Lower leg skin (tissue), 3 donors: Measurements from ENCODE around the gene DAPK2.

Experiments
- POLR2A ChIP-seq, 2 donors: fragments of 450-650 bp; IDR thresholded peaks; one replicate each; pipeline ENCODE4 v1.6.1; 2016 to 2017; ENCODE audit warnings: antibody characterized with exemption in 2 of 2, mild to moderate bottlenecking in 1 of 2, moderate library complexity in 1 of 2
- TF ChIP-seq, protein P1 (sequence below), 3 donors: fragments of 450-650 bp; IDR thresholded peaks; one replicate each; pipeline ENCODE4 v1.5.1; 2016; ENCODE audit warnings: antibody characterized with exemption in 3 of 3, mild to moderate bottlenecking in 3 of 3, moderate library complexity in 2 of 3

DNA sequence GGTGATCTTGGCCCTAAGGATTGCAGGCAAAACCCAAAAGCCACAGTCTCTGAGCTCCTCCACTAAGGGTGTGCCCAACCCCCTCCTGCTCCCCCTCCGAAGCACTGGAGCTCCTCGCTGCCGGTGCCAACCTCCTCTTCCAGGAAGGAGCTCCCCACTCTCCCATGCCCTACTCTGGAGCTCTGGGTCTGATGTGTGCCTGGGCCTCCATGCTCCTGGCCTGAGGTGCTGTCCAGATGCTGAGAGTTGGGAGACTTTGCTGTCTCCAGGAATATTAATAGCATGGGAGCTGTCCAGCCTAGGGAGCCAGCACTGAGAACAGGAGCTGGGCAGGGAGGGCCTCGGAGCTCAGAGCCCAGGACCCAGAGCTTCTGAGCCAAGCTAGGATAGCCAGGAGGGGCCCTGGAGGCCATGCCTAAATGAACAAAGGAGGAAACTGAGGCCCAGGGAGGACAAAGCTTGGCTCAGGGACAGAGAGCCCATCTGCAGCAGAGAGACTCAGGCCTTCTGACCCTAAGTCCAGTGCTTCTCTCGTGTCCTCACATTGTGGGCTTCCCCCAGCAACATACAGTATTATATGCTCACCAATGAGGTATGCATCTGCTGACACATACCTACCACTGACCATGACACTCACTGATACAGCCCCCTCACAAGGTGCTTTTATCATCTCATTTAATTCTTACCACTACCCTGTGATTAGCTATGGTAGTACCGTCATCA is 175.6 kb downstream of the DAPK2 start:
- TF ChIP-seq, protein P1, sequence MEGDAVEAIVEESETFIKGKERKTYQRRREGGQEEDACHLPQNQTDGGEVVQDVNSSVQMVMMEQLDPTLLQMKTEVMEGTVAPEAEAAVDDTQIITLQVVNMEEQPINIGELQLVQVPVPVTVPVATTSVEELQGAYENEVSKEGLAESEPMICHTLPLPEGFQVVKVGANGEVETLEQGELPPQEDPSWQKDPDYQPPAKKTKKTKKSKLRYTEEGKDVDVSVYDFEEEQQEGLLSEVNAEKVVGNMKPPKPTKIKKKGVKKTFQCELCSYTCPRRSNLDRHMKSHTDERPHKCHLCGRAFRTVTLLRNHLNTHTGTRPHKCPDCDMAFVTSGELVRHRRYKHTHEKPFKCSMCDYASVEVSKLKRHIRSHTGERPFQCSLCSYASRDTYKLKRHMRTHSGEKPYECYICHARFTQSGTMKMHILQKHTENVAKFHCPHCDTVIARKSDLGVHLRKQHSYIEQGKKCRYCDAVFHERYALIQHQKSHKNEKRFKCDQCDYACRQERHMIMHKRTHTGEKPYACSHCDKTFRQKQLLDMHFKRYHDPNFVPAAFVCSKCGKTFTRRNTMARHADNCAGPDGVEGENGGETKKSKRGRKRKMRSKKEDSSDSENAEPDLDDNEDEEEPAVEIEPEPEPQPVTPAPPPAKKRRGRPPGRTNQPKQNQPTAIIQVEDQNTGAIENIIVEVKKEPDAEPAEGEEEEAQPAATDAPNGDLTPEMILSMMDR (IDR thresholded peaks at IDR 0.05), result no peak
- no peak for TF ChIP-seq POLR2A (IDR thresholded peaks at IDR 0.05)
